ENCODE measurements around the gene C1orf174. TPM values are rescaled to one million over a fixed set of nuclear protein-coding genes. Genes with fewer than 3 reads are reported as not detected.

C1orf174 gene
- polyA plus RNA-seq, 1 donor from 2014 or later: 28.2 TPM

DNA sequence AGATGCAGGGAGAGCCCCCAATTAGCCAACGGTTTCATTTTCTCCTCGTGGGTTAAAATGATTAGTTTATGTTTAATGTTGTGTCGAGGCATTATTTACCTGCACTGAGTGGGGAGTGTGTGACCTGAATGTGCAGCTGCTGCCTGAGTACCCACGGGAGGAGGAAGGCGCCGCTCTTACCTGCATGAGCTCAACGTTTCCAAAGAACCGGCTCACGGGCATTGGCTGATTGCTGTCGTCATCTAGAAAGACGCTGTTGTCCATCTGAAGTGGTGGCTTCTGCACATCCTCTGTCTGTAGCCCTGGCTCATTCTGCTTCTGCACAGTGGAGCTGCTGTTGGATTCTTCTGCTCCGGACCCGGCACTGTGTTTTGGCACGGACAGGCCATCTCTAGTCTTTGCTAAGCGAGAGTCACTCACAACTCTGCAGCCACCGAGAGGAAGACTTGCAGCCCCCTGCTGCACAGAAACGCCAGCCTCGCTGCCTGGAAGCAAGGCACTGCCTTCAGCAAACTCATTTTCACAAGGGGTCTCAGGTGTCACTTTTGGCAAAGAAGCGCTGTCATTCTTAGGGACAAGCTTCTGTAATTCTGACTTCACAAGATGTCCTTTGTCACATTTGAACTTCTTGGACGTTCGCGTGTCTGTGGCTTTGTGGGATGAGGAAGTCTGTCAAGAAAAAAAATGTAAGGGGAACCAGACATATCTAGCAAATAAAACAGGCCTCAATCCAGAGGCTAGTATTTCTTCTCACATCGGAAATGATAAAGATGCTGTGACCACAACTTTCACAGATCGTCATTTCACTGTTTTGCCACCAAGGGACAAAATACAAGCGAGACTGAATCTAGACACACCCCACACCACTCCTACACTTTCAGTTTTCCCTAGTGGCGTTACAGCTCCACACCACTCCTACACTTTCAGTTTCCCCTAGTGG is 9.4 kb downstream of the C1orf174 start:
- H3K9me3 ChIP-seq (ENCODE audit: low read length): no peaks in the 10 kb centered on the region
- no peak overlapping the region for H3K27ac ChIP-seq (ENCODE audit: low read length)
- no peak overlapping the region for H2AFZ ChIP-seq (ENCODE audit: low read depth, low read length)
- no peak overlapping the region for H3K4me3 ChIP-seq (ENCODE audit: low read length)
- H4K20me1 ChIP-seq (ENCODE audit: insufficient read depth): no peaks in the 10 kb centered on the region
- TF ChIP-seq SMC3 (conservative IDR thresholded peaks at IDR 0.05; ENCODE audit: poor library complexity): no peak
- TF ChIP-seq MXI1 (conservative IDR thresholded peaks at IDR 0.05; ENCODE audit: poor library complexity, severe bottlenecking): no peak
- no peaks in the 10 kb centered on the region for H3K9me2 ChIP-seq (ENCODE audit: insufficient read depth, low read length)
- no peaks in the 10 kb centered on the region for H3K27me3 ChIP-seq (ENCODE audit: insufficient read depth, low read depth, low read length)
- no peak overlapping the region for H3K9ac ChIP-seq (ENCODE audit: low read length)
- H3F3A ChIP-seq (ENCODE audit: insufficient read depth, low read length, poor library complexity, severe bottlenecking): no peaks in the 10 kb centered on the region
- no peak overlapping the region for H3K4me2 ChIP-seq (ENCODE audit: low read length)
- peaks cover 5% of the 10 kb centered on the region for H3K36me3 ChIP-seq (ENCODE audit: insufficient read depth, low read length)
- peaks cover 18% of the 10 kb centered on the region for H3K79me2 ChIP-seq (replicated peaks; ENCODE audit: insufficient read depth, low read length)

DNA sequence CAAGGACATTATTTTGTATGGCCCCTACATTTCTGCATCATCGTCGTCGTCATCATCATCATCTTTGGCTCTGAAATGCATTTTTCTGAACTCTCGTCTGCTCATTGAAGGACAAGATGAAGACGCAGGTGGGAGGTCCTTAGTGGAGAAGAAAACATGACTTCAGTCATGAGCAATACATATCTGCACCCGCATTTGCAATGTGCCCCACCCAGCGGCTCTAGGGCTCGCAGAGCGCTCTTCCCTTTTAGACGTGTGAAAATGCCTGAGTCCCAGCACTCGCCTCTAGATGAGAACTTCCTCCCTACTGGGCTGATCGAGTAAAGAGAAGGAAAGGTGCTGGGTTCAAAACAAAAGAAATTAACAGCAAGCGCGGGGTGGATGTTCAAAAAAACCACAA is 10.1 kb downstream of the C1orf174 start:
- no peak overlapping the region for H3K9ac ChIP-seq (ENCODE audit: low read length)
- peaks cover 5% of the 10 kb centered on the region for H3K36me3 ChIP-seq (ENCODE audit: insufficient read depth, low read length)

DNA sequence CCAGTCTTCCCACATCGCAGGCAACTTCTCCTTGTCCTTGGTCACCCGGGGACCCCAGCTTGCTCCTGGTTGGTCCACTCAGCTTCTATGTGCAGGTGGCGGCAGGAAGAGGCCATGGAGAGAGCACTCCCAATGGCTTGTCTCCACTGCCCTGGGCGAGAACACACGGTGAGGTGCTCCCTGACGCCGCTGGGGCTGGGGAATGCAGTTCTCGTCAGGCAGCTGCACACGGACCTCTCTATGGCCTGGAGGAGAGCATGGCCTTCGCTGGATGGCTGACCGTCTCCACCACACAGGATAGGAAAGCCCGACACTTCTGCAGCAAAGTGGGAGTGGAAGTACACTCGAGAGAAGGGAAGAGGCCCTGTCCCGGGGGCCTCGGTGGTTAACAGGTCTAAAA is 11.8 kb downstream of the C1orf174 start:
- H3K79me2 ChIP-seq (replicated peaks; ENCODE audit: insufficient read depth, low read length): peaks cover 1% of the 10 kb centered on the region
- H3K9me3 ChIP-seq (ENCODE audit: low read length): no peaks in the 10 kb centered on the region
- H3K4me2 ChIP-seq (ENCODE audit: low read length): no peak overlapping the region
- H2AFZ ChIP-seq (ENCODE audit: low read depth, low read length): no peak overlapping the region
- H4K20me1 ChIP-seq (ENCODE audit: insufficient read depth): no peaks in the 10 kb centered on the region
- peaks cover 5% of the 10 kb centered on the region for H3K36me3 ChIP-seq (ENCODE audit: insufficient read depth, low read length)
- H3F3A ChIP-seq (ENCODE audit: insufficient read depth, low read length, poor library complexity, severe bottlenecking): no peaks in the 10 kb centered on the region
- no peak for TF ChIP-seq POLR2AphosphoS5 (IDR thresholded peaks at IDR 0.05)
- H3K9me2 ChIP-seq (ENCODE audit: insufficient read depth, low read length): no peaks in the 10 kb centered on the region
- no peak overlapping the region for H3K27ac ChIP-seq (ENCODE audit: low read length)
- no peaks in the 10 kb centered on the region for H3K27me3 ChIP-seq (ENCODE audit: insufficient read depth, low read depth, low read length)
- H3K4me3 ChIP-seq (ENCODE audit: low read length): no peak overlapping the region
- H3K9ac ChIP-seq (ENCODE audit: low read length): no peak overlapping the region

More for the DNA sequence above, 10.1 kb downstream of the C1orf174 start:
- Histone ChIP-seq H3K27ac (ENCODE audit: low read length) (no peak overlapping the region), H3K27me3 (ENCODE audit: insufficient read depth, low read depth, low read length) (no peaks in the 10 kb centered on the region), H3K9me2 (ENCODE audit: insufficient read depth, low read length) (no peaks in the 10 kb centered on the region), H3F3A (ENCODE audit: insufficient read depth, low read length, poor library complexity, severe bottlenecking) (no peaks in the 10 kb centered on the region), H3K9me3 (ENCODE audit: low read length) (no peaks in the 10 kb centered on the region), H3K79me2 (replicated peaks; ENCODE audit: insufficient read depth, low read length) (peaks cover 10% of the 10 kb centered on the region), H2AFZ (ENCODE audit: low read depth, low read length) (no peak overlapping the region), H3K4me3 (ENCODE audit: low read length) (no peak overlapping the region), H4K20me1 (ENCODE audit: insufficient read depth) (no peaks in the 10 kb centered on the region), H3K4me2 (ENCODE audit: low read length) (no peak overlapping the region)
- no peak for TF ChIP-seq TAF1 (IDR thresholded peaks at IDR 0.05; ENCODE audit: low read depth)
- no peak for TF ChIP-seq POLR2AphosphoS5 (IDR thresholded peaks at IDR 0.05)

DNA sequence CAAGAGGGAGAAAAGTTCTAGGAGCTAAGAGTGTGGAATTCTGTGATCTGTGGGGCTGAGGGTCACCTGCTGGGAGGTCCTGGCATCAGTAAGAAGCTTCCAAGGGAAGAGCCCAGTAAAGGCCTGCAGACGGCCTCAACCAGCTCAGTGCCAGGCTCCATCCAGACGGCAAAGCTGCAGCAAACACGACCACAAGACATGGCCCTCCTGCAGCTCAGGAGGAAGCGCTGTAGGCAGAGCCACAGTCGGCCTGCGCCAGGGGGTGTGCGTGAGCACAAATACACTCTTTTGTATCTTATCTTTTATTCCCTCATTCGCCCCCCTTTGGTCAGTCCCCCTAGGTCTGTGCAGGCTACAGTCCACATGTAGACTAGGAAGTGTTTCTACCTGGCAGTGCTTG is 13.4 kb downstream of the C1orf174 start:
- no peak overlapping the region for H3K9ac ChIP-seq (ENCODE audit: low read length)

More for the DNA sequence above, 13.4 kb downstream of the C1orf174 start:
- no peak overlapping the region for H2AFZ ChIP-seq (ENCODE audit: low read depth, low read length)
- no peaks in the 10 kb centered on the region for H3F3A ChIP-seq (ENCODE audit: insufficient read depth, low read length, poor library complexity, severe bottlenecking)
- peaks cover 5% of the 10 kb centered on the region for H3K36me3 ChIP-seq (ENCODE audit: insufficient read depth, low read length)
- no peak overlapping the region for H3K27ac ChIP-seq (ENCODE audit: low read length)
- H4K20me1 ChIP-seq (ENCODE audit: insufficient read depth): no peaks in the 10 kb centered on the region
- no peaks in the 10 kb centered on the region for H3K9me3 ChIP-seq (ENCODE audit: low read length)
- no peaks in the 10 kb centered on the region for H3K27me3 ChIP-seq (ENCODE audit: insufficient read depth, low read depth, low read length)
- no peak overlapping the region for H3K4me2 ChIP-seq (ENCODE audit: low read length)
- TF ChIP-seq, protein P1, sequence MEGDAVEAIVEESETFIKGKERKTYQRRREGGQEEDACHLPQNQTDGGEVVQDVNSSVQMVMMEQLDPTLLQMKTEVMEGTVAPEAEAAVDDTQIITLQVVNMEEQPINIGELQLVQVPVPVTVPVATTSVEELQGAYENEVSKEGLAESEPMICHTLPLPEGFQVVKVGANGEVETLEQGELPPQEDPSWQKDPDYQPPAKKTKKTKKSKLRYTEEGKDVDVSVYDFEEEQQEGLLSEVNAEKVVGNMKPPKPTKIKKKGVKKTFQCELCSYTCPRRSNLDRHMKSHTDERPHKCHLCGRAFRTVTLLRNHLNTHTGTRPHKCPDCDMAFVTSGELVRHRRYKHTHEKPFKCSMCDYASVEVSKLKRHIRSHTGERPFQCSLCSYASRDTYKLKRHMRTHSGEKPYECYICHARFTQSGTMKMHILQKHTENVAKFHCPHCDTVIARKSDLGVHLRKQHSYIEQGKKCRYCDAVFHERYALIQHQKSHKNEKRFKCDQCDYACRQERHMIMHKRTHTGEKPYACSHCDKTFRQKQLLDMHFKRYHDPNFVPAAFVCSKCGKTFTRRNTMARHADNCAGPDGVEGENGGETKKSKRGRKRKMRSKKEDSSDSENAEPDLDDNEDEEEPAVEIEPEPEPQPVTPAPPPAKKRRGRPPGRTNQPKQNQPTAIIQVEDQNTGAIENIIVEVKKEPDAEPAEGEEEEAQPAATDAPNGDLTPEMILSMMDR (IDR thresholded peaks at IDR 0.05; ENCODE audit: poor library complexity, severe bottlenecking): no peak
- TF ChIP-seq EP300 (conservative IDR thresholded peaks at IDR 0.05; ENCODE audit: poor library complexity, severe bottlenecking) (no peak), SMC3 (conservative IDR thresholded peaks at IDR 0.05; ENCODE audit: poor library complexity) (no peak), MXI1 (conservative IDR thresholded peaks at IDR 0.05; ENCODE audit: poor library complexity, severe bottlenecking) (no peak)
- TF ChIP-seq, protein P2, sequence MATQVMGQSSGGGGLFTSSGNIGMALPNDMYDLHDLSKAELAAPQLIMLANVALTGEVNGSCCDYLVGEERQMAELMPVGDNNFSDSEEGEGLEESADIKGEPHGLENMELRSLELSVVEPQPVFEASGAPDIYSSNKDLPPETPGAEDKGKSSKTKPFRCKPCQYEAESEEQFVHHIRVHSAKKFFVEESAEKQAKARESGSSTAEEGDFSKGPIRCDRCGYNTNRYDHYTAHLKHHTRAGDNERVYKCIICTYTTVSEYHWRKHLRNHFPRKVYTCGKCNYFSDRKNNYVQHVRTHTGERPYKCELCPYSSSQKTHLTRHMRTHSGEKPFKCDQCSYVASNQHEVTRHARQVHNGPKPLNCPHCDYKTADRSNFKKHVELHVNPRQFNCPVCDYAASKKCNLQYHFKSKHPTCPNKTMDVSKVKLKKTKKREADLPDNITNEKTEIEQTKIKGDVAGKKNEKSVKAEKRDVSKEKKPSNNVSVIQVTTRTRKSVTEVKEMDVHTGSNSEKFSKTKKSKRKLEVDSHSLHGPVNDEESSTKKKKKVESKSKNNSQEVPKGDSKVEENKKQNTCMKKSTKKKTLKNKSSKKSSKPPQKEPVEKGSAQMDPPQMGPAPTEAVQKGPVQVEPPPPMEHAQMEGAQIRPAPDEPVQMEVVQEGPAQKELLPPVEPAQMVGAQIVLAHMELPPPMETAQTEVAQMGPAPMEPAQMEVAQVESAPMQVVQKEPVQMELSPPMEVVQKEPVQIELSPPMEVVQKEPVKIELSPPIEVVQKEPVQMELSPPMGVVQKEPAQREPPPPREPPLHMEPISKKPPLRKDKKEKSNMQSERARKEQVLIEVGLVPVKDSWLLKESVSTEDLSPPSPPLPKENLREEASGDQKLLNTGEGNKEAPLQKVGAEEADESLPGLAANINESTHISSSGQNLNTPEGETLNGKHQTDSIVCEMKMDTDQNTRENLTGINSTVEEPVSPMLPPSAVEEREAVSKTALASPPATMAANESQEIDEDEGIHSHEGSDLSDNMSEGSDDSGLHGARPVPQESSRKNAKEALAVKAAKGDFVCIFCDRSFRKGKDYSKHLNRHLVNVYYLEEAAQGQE (IDR thresholded peaks at IDR 0.05; ENCODE audit: borderline replicate concordance): no peak
- no peaks in the 10 kb centered on the region for H3K79me2 ChIP-seq (replicated peaks; ENCODE audit: insufficient read depth, low read length)
- no peaks in the 10 kb centered on the region for H3K9me2 ChIP-seq (ENCODE audit: insufficient read depth, low read length)
- H3K4me3 ChIP-seq (ENCODE audit: low read length): no peak overlapping the region

Data from neural cell (in vitro differentiated cells).